ENCODE measurements around the gene CCDC57.

CCDC57 gene

DNA sequence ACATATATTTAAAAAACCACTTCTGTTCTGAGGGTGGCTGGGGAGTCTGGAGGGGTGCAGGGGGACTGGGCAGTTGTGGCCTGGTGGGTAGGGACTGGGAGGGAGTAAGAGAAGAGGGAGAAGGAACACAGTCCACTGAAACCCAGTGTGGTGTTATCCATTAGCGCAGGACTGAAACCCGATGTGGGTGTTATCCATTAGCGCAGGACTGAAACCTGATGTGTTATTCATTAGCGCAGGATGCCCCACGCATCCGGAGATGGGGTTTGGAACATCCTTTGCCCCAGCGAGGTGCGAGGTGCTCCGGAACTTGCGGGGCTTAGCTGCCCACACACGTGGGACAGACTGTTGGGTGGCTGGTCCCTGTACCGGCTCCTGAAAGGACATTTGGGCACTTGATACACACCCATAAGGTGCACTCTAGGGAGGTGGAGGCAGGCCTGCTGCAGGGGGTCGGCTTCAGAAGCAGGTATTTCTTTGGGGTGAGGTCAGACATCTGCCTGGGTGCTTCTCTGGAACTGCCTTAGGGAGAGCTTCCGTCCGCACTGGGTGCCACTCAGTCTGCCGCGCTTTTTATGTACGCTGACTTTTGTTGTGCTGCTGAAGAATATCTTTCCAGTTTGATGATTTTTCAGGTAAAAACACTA lies 94.4 kb downstream of the CCDC57 start:
- DNase-seq, result no peak

DNA sequence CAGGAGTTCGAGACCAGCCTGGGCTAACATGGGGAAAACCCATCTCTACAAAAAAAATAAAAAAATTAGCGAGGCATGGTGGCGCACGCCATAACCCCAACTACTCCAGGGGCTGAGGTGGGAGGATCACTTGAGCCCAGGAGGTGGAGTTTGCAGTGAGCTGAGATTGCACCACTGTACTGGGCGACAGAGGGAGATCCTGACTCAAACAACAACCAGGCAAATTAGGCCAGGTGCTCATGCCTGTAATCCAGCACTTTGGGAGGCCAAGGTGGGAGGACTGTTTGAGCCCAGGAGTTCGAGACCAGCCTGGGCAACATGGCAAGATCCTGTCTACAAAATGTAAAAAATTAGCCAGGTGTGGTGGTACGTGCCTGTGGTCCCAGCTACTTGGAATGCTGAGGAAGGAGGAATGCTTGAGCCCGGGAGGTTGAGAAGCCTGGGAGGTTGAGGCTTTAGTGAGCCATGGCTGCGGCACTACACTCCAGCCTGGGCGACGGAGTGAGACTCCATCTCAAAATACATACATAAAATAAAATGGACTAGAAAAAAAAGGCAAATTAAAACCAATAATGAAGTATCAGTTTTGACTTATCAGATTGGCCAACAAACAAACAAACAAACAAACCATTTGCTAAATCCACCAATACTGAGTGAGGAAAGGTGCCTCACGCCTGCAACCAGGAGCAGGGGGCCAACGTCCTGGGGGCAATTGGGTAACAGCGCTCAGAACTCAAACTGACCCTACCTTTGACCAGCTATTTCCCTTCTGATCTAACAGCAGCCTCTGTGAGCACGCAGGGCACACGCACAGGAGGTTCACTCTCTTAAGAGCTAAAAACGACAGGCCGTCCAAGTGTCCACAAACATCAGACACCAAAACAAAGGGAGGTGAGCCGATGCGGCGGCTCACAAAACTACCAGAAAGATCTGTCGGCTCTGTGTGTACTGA lies 95.2 kb downstream of the CCDC57 start:
- no peak for DNase-seq

DNA sequence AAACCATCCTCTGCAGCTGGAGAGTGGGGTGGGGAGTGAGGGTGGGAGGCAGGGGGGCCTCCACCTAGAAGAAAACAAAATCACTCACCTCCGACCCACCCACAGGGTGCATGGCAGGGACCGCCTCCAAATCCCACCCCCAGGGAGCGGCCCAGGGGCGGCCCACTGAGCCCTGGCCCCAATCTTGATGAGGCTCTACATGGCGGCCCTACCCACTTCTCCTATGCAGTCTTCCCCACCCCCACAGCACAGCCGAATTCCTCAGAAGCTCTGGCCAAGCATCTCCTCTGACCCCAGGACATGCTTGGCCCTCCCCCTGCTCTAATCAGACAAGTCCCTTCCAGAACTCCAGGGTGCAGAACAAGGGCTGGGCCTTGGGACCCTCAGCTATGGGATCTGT lies 96.4 kb downstream of the CCDC57 start:
- no peak for DNase-seq

DNA sequence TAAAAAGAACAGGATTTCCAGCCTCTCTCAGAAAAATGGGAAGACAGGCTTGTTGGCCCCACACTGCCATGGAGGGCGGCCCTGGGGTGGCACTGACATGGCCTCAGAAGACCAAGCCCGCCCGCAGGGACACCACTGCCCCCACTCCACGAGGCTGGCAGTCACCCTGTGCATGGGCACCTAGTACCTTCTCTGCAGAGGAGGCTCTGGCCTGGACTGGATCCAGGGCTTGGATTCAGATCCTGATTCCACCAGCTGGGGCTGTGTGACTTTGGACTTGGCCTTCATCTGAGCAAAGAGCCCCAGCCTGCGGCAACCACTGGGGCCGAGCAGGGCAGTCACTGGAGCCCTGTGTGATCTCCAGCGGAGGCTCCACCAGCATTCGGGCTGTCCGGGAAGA lies 97.8 kb downstream of the CCDC57 start:
- DNase-seq, result no peak

DNA sequence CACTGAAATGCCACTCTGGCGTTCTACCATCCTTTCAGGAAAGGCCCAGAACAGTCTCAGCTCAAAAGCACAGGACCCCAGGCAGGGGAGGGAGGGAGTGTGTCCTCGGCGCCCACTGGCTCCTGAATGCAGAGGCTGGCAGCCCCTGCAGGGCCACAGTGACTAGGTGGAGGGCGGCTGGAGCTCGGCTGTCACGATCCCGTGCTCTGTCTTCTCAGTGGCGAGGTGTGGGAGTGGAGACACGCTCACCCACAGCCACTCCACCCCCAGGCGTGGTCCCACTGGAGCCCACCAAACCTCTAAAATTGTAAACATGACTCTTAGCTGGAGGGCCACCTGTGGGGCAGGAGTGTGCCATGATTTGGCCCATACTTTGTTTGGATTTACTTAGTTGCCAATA lies 98.2 kb downstream of the CCDC57 start:
- DNase-seq, result no peak

DNA sequence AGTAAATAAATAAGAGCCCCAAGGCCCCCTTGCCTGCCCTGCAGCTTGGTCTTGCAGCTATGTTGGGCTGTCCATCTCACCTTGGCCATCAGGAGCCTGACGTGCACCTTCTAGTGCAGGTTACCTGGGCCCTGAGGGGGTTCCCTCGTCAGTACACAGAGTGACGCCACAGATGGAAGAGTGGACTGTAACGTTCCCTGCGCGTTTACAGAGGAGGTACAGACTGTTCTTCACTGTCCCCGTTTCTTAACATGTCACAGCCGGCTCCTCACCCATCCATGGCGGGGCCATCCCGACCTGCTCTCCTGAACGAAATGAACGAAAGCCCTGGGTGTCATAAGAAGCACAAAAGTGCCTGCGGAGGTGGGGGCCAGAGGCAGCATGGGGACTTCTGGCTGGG lies 98.7 kb downstream of the CCDC57 start:
- no peak for DNase-seq

DNA sequence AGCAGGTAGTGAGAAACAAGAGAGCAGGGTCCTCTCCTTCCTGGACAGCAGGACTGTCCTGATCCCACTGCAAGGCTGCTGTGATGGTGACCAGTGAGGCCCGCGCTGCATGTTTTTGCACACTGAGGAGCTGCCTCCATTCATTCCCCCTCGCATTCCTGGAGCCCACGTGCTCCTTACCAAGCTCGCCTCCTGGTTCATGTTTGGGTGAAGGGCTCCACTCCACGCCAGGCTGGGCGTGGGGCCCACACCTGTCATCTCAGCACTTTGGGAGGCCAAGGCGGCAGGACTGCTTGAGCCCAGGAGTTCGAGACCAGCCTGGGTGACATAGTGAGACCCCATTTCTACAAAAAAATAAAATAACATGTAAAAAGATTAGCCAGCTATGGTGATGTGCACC lies 99.2 kb downstream of the CCDC57 start:
- DNase-seq, result no peak

DNA sequence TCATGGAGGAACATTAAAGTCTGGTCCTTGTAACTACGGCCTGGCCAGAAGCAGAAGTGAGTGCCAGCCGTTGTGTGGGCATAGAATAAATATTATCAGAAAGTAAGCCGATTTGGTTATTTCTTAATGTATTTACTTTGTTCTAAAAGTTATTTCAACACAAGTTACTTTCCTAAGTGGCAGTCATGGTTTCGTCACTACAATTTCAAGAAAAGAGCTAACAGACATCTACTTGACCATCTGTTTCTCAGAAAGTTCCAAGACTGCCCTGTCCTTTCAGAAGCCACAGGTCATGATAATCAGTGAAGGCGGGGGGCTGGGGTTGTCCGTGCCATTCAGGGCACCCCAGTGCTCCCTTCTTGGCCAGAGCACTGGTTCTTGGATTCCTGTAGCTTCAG lies 99.7 kb downstream of the CCDC57 start:
- no peak for DNase-seq

DNA sequence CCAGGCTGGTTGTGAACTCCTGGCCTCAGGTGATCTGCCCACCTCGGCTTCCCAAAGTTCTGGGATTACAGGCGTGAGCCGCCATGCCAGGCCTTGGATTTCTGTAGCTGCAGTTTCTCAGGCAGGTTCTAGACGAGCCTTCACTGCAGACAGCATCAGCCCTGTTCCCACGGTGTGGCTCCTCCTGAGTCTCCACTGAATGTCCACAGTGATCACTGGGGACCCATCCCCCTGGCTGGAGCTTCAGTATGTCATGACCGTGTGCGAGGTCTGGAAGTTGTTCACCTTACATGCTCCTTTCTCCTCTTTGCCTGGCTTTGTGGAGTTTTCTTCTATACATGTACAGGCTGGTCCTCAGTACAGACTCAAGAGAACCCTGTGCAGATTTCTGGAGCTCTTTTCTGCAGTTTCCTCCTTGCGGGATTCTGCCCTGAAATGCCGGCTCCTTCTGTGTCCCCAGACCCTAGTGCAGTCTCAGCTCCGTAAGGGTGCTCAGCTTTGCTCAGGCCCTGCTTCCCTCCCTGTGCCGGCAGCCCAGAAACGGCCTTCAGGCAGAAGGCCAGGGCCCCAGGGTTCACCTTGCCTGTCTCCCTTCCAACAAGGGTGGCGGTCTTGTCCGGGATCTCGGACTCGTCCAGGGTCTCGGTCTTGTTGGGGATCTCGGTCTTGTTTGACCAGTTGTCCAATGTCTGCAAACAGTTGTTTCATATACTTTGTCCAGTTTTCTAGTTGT lies 100.3 kb downstream of the CCDC57 start:
- no peak for DNase-seq

DNA sequence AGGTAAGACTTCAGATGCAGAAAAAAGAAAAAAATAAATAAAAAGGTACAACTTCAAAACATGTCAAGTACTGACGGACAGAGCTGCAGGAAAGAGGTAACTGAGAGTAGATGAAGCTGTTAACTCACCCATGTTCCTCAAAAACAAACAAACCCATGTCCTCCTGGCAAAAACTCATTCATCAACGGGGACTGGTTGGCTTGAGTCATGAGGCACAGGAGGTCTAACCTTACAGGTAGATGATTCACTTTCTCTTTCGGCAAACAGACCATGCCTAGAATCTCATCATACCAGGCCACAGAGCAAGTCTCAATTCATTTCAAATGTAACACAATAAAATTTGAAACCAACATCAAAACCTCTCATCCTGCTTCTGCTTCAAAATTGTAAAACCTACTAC lies 102.3 kb downstream of the CCDC57 start:
- DNase-seq, result no peak

DNA sequence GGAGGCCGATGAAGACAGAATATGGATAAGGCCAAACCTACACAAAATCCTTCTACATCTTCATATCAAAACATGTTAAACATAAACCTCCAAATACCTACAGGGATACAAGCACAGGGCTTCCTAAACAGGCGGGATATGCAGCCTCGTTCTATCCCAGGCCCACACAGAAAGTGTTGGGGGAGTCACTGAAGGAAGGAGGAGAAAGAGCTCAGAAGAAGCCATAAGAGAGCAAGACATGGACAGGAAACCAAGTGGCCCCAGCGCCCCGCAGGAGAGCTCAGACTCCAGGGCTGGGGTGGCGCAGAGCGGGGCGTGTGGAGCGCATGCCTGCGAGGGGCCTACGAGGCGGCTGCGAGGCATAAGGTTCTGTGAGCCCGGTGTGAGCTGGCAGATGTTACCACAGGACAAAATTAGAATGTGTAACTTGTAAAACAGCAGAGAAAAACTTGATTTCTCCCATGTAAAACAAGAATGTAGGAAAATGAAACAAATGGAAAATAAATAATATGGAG lies 103.6 kb downstream of the CCDC57 start:
- DNase-seq, result no peak

DNA sequence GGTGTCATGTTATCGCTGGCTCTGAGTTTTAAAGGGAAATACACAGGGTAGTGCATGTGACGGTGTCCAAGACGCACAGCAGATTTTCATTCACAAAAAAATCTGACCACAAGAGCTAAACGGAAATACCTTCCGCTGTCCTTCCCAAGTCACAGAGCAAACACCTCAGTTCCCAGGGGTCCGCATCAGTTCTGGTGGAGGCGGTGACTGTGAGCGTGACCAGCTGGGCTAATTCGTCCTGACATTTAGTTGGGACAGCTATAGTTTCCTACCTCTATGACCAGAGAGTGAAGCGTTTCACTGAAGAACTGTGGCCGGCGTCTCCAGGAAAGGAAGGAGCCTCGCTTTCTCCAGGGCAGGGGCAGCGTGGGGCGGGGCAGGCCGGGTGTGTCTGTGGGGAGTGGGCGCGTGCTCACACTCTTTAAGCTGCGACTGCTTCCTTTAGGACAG lies 104.1 kb downstream of the CCDC57 start:
- DNase-seq, result no peak

DNA sequence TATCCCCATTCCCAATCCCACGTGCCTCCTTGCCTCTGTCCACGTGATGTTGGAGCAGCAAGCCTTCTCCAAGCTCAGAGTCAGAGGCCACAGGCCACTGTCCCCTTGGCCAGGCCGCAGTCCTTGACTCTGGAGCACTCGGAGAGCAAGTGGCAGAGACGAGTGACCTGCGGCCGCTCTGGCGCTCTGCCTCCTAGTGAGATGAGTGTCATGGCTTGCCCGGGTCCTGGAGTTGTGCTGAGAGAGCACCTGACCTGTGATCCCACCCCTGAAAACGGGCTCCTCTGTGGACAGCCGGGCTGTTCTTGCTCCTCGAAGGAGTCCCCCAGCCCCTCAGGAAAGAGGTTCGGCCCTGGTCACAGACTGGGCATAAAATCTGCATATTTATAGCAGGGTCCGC lies 104.6 kb downstream of the CCDC57 start:
- no peak for DNase-seq

DNA sequence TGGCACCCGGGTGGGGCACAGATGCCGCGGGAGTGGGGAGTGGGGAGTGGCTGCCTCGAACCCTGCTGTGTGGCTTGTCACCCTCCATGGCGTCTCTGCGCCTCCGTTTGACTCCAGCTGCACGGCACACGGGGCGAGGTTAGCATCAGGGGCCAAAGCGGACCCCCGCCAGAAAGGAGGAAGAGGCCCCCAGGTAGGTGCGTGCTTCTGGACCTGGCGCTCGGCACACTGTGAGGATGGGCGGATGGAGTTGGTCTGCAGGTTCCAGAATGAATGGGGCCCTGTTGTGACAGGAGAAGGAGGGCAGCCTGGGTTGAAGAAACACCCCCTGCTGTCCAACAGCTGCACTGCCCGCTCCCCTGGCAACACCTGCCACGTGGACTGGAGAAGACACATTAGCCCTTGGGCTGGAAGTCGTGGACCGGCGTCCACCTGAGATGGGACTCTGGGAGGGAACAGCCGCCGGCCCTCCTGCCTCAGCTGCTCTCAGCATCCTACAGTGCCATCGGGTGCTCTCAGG lies 105.2 kb downstream of the CCDC57 start:
- no peak for DNase-seq

DNA sequence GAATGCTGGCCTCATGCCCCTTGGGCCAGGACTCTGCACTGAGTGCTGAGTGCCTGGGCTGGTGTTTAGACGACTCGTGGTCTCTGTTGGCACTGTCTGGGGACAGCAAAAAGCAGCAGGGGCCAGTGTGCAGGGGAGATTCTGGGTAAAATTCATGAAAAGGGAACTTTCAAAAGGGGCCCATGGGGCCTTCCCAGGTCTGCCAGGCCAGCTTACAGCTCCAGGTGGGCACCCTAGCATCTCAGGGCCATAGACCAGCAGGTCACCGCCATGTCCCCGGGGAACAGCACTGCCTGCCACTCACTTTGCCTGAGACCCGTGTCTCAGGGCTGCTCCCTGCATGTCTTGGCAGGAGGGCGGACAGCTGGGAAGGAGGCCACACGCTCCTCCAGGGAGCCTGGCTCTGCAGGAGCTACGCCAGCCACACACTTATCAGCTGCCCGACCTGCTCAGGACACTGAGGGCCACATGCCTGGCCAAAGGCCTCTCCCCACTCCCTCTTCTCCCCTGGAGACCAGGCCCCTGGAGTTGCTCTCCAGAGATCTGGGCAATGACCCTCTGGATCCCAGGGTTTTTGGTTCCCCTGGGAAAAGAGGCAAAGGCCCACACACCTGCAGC lies 105.8 kb downstream of the CCDC57 start:
- DNase-seq, result no peak

DNA sequence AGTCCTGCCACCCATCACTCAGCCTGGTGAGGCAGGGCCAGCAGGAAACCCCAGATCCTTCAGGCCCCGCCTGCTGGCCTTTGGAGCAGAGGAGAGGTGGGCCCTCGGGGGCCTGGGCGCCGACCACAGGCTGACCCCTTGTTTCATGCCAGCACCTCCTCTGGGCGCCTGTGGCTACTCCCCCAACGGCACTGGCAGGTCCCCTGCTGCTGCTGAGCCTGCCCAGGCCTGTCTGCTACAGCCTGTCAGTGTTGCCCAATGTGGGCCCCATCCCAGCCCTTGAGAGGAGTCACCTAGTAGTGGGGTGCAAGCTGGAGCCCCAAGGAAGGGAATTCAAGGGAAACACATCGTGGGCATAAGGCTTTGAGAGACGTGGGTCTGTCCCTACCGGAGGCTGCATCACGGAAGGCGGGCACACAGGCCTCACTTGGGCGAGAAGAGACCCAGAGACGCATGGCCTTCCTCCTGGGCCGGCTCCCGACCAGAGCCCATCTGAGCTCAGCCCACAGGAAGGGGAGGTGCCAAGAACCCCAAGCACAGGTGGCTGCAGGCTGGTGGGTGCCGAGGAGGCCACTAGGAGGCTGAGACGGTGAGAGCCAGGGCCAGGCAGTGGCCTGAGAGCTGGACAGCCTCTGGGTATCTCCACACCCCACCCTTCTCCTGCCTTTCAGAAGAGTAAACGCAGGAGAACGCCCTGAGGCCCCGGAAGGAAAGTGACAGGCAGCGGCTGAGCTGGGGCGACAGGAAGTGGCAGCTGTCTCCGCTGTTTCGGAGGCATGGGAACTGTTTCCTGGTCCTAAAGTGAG lies 106.6 kb downstream of the CCDC57 start:
- DNase-seq, result peak; percentile 58

DNA sequence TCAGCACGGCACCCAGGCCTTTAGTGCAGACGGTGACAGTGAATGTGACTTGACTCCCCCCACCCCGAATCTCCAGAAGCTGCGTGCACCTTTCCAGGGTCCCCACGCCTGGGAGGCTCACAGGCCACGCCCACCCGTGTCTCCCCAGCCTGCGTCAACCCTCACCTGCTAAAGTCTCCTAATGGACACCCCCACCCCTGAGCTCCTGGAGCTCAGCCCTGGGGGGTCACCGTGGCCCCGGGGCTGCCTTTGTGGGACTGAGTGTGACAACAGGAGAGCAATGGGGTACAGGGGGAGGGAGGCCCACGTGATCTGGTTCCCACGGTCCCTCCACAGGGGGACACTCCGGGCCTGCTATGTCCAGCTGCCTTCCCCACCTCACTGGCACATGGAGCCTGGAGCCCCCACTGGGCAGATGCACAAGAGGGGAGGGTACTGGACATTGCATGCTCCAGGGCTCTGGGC lies 107.2 kb downstream of the CCDC57 start:
- DNase-seq, result no peak

DNA sequence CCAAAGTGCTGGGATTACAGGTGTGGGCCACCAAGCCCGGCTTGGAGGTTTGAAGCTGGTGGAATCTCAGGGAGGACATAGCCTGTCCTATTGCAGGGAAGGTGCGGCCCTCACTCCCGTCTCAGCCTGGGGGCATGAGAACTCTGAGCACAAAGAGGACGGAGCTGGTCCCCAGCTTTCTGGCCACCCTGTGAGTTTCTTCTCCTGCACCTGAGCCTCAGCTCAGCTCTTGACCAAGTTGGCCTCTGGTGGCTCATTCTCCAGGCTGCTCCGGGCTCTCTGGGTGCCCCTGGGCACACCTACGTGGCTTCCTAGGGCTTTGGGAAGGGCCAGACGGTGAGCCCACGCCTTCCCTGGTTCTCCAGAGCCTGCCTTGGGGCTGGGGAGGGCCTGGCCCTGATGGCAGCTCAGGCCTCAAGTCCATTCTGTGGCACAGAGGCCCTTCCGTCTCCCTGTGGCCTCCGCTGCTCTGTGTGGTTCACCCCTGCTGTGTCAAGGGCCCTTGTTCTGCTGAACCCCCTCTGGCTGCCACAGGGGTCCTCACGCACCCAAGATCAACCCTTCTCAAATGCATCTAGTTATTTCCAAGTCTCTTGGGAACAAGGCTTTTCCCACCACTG lies 107.7 kb downstream of the CCDC57 start:
- no peak for DNase-seq

DNA sequence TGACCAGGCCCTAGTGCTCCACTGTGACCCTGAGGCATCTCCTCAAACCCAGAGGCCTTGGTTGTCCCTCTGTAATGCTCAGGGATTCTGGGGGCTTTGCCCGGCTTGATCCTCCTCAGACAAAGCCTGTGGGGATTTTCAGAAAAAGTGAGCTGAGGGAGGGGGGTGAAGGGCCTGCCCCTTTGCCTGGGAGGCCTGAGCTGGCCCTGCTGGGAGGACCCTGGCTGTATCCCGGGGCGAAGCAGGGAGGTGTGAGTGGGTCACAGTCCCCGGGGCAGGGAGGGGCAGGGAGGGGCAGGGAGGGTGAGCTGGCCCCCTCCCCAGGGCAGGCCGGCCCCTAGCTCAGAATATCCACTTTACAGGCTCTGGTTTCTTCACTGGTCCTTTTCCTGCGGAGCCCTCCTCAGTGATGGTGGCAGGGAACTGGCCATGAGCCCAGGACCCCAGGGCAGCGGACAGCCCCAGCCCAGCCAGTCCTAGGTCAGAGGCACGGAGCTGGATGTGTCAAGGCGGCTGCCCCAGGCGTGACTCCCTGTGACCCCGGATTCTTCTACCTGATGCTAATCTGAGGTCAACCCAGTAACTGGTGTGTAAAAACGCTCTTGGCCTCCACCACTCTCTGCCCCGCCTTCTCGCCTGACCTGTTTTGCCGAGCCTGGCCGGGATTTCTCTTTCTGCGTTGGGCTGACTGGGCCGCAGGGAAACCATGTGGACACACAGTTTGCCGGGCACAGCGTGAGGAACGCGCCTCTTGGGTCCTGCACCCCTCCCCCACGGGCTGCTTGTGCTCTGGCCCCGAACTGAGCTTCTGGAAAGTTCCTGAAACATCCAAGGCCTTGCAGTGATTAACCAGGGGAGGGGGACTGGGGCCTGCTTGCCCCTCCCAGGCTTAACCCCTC lies 108.8 kb downstream of the CCDC57 start:
- DNase-seq, result no peak
